GM12878 (cell line): Measurements from ENCODE around the gene PAX6.

Experiments
- ASH2L ChIP-seq: fragments of 300-600, 200-600 bp; sonication (generic); IDR thresholded peaks from 2 replicates; pipeline ENCODE4 v1.6.1; 2017; ENCODE audit warnings: low read depth, mild to moderate bottlenecking, borderline replicate concordance
- CTCF ChIP-seq, 3 experiments: IDR thresholded peaks in 2 of 3; conservative IDR thresholded peaks in 1 of 3; 2 replicates each; pipeline ENCODE4 v1.5.1; 2011; ENCODE audit warnings: low read depth in 3 of 3, low read length in 3 of 3, mild to moderate bottlenecking in 3 of 3, control low read depth in 2 of 3, moderate library complexity in 2 of 3, inconsistent platforms in 1 of 3, mixed read lengths in 1 of 3; ENCODE audit not compliant: control insufficient read depth in 2 of 3, insufficient read depth in 1 of 3; ENCODE audit errors: extremely low read depth in 1 of 3
- HDGF ChIP-seq: fragments of 450-650 bp; IDR thresholded peaks from 2 replicates; pipeline ENCODE4 v1.6.1; 2016; ENCODE audit warnings: antibody characterized with exemption
- PAX8 ChIP-seq: fragments of 450-650 bp; IDR thresholded peaks from 2 replicates; pipeline ENCODE4 v1.6.1; 2017; ENCODE audit warnings: mild to moderate bottlenecking, moderate library complexity
- RBBP5 ChIP-seq: fragments of 200-600 bp; sonication (generic); conservative IDR thresholded peaks from 2 replicates; pipeline ENCODE4 v1.6.1; 2016
- RELA ChIP-seq: fragments of 450-650 bp; IDR thresholded peaks from 2 replicates; pipeline ENCODE4 v1.8.0; 2014; ENCODE audit warnings: borderline replicate concordance; ENCODE audit not compliant: partially characterized antibody
- TAF1 ChIP-seq: IDR thresholded peaks from 2 replicates; pipeline ENCODE4 v1.6.1; 2011; ENCODE audit warnings: mild to moderate bottlenecking, low read depth, low read length, borderline replicate concordance
- USF1 ChIP-seq: IDR thresholded peaks from 2 replicates; pipeline ENCODE4 v1.6.1; 2011; ENCODE audit warnings: borderline replicate concordance, low read depth, mild to moderate bottlenecking, moderate library complexity, mixed read lengths, low read length; ENCODE audit not compliant: insufficient read depth; ENCODE audit errors: extremely low read length
- YY1 ChIP-seq: IDR thresholded peaks from 2 replicates; pipeline ENCODE4 v1.6.1; 2011; ENCODE audit warnings: low read depth, mild to moderate bottlenecking, low read length

DNA sequence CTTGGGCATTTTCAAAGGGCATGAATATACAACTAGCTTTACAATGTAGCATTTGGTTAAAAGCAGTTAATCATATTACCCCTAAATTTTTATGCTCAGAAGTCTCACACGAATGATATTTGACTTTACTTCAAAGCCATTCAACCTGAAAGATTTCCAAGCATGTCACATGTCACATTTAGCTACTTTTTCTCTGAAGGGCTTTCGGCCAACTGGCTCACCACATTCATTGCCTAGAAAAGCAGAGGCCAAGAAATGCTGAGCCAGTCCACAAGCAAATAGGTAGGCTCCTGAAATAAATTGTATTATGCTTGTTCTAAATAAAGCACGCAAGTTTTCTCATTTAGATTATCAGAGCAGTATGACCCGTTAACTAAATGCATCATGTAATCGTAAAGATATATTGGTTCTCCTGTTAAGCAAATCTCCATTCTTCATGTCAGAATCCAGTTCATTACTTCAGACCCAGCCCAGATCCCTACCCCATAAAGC, 30.6 kb downstream of the PAX6 start:
- TF ChIP-seq HDGF = no peak
- TF ChIP-seq CTCF (IDR thresholded peaks at IDR 0.05 in 2 of 3, conservative IDR thresholded peaks at IDR 0.05 in 1 of 3; ENCODE audit: control insufficient read depth in 2 of 3, extremely low read depth in 1 of 3, insufficient read depth in 1 of 3, low read depth in 3 of 3, low read length in 3 of 3) = no peak
- TF ChIP-seq RBBP5 = no peak
- no peak for TF ChIP-seq USF1
- no peak for TF ChIP-seq ASH2L
- no peak for TF ChIP-seq TAF1
- no peak for TF ChIP-seq YY1
- TF ChIP-seq PAX8 = no peak
- TF ChIP-seq RELA = no peak
